HG03575 (cell line): ENCODE data around the gene ZFYVE26.

ENCODE experiments used
- ATAC-seq: cut with Tn5 transposase; IDR thresholded peaks from one replicate; pipeline ENCODE4 v1.9.1; 2021; ENCODE audit not compliant: unreplicated experiment, insufficient number of reproducible peaks, low FRiP score; ENCODE audit errors: extremely low read depth

The ZFYVE26 gene

DNA sequence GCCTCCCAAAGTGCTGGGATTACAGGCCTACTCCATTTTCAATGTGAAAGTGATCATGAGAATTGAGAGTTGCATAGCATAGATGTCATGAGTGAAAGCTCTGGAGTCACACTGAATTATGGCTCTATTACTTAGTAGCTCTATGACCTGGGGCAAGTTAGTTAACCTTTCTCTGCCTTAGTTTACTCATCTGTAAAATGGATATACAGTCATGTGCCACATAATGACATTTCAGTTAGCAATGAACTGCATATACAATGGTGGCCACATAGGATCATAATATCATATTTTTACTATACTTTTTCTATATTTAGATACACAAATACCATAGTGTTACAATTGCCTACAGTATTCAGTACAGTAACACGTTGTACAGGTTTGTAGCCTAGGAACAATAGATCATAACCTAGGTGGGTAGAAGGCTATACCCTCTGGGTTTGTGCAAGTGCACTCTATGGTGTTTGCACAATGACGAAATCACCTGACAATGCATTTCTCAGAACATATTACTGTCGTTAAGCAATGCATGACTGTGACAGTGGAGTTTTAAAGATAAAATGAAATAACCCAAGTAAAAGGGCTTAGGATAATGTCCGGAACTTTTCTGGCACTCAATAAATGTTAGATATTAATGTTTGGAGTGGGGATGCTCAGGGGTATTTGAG, 53.1 kb downstream of the ZFYVE26 start:
- no peak for ATAC-seq

DNA sequence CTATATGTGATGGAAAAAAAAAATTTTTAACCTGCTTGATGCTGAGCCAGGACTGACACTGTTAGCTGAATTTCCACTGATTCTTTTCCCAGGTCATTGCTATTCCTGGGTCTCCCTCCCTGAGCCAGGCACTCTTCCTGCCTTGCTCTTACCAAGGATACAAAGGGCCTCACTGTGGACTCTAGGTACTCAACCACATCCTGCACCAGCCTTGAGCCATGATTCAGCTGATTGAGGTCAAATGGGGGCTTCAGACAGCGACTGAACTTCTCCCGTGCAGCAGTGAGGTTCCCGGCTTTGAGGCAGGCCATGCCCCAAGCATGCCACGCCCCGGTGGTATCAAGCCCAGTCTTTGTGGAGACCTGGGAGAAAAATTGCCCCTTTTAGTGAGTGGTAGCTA, 54.3 kb downstream of the ZFYVE26 start:
- ATAC-seq, result no peak

- no peak for ATAC-seq
Observed at GRCh38 chr14:67759916-67760315, 56.5 kb downstream of the ZFYVE26 start.

DNA sequence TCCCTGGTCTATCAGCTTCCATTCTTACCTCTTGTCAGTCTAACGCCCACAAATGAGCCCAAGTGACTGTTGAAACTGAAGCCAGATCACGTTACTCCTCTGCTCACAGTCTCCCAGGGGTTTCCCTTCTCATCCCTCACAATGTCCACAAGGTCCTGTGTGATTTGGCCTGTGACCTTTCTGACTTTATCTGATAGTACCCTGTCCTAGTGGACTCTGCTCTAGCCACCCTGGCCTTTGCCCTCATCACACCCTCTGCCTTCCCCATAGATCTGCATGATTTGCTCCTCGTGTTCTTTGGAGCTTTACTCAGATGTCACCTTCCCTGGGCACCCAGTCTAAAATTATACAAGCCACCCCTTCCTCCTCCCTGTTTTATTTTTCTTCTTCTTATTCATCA, 59.2 kb downstream of the ZFYVE26 start:
- no peak for ATAC-seq

- ATAC-seq, result no peak
Observed at GRCh38 chr14:67756496-67756895, 59.9 kb downstream of the ZFYVE26 start.

GRCh38 chr14:67749341-67750084, 66.9 kb downstream of the ZFYVE26 start:
- no peak for ATAC-seq

GRCh38 chr14:67748312-67748711, 68.1 kb downstream of the ZFYVE26 start:
- ATAC-seq, result no peak

GRCh38 chr14:67746927-67747326, 69.5 kb downstream of the ZFYVE26 start:
- no peak for ATAC-seq

GRCh38 chr14:67744046-67744445, 72.3 kb downstream of the ZFYVE26 start:
- ATAC-seq, result no peak

GRCh38 chr14:67738740-67739504, 77.5 kb downstream of the ZFYVE26 start:
- ATAC-seq, result no peak

GRCh38 chr14:67736771-67737170, 79.6 kb downstream of the ZFYVE26 start:
- ATAC-seq, result no peak

DNA sequence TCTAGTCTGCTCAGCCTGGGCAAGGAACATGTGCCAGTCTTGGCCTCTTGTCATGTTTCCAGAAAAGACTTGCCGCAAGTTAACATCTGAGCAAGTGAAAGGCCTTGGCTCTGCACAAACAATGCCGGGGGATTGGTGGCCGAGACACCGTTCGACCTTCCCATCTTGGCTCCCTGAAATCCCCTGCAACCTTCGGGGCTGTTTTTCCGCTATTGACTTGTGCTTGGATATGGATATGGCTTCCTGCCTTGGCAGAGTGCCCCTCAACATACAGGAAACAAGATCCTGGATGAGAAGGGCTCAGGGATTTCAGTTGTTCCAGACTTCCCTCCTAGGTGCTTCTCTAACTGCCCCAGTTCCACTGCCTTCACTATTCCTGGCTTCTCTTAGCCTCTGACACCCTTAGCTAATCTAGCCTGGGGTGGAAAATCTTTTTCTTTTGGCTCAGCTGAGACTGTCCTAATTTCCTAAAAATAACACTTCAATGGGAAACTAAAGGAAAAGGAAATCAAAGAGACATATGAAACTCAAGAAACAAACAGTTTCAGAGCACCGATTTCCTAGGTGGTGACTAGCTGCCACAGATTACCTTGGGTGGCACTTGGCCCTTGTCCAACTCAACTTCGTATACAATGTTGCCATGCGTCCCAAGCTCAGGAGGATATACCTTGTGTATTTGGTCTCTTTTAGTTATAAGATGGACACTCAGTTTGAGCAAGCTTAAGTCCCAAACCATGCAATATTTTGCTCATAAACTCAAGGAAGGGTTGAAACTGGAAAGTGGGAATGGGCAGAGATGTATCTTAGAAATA, 80.8 kb downstream of the ZFYVE26 start:
- no peak for ATAC-seq

DNA sequence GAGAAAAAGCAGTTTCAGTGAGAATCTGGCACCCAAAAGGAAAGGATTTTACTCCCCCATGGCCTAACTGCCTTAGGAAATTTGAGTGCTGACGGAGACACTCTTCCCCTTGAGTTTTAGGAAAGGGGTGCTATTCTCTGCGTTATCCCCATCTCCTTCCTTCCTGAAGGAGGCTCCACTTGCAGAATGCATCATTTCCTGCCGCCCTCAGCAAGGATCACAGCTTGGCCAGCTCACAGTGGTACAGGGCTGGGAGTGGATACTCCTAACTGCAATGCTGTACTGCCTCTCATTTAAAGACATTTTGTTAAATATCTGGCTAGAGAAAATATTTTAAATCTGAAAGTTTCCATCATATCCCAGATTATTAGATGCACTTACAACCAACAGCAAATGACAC, 81.7 kb downstream of the ZFYVE26 start:
- ATAC-seq, result no peak

GRCh38 chr14:67733616-67734015, 82.8 kb downstream of the ZFYVE26 start:
- ATAC-seq, result no peak

GRCh38 chr14:67729072-67729885, 87.1 kb downstream of the ZFYVE26 start:
- ATAC-seq, result no peak

DNA sequence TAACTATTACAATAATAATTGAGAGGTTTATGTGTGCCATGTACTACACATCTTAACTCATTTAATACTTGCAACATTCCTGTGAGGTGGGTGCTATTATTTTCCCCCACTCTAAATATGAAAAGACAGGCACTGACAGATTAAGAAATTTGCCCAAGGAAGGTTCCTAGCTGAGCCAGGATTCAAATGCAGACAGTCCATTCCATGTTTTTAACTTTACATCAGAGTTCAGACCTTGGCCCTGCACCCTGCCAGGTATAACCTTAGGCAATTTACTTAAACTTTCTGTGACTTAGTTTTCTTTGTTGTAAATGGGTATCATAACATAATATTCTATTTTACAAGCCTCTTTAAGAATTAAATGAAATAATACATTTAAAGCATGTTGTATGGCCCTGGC, 88.1 kb downstream of the ZFYVE26 start:
- no peak for ATAC-seq

DNA sequence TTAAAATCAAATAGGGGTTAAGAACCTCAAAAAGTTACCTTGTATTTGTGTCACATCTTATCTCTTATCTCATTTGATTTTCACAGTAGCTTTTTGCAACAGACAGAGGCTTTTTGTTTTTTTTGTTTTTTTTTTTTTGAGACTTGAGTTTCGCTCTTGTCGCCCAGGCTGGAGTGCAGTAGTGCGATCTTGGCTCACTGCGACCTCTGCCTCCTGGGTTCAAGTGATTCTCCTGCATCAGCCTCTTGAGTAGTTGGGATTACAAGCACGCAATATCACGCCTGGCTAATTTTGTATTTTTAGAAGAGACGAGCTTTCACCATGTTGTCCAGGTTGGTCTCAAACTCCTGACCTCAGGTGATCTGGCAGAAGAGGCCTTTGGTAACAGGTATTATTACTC, 89.0 kb downstream of the ZFYVE26 start:
- no peak for ATAC-seq

- ATAC-seq, result no peak
Observed at GRCh38 chr14:67725171-67725570, 91.2 kb downstream of the ZFYVE26 start.
